CD4-positive, alpha-beta T cell (primary cell): Measurements from ENCODE around the gene ABCG1. TPM values are rescaled to one million over a fixed set of nuclear protein-coding genes. Genes with fewer than 3 reads are reported as not detected.
A peak's percentile ranks its signal among the peaks of the same experiment; 100 is the strongest.

ENCODE experiments used
- ATAC-seq: fragments of 200-7000 bp; cut with Tn5 transposase; one replicate; pipeline ENCODE4 v1.10.0; 2022; ENCODE audit warnings: mild to moderate bottlenecking; ENCODE audit not compliant: poor library complexity
- CTCF ChIA-PET: fragments of 350-600 bp; sonication (Branson Sonifier 250); formaldehyde crosslinking; loops from one replicate; lab custom pipeline; 2021; ENCODE audit warnings: antibody characterized with exemption, inconsistent platforms; lab: Charles Lee
- POLR2A ChIA-PET: fragments of 350-600 bp; sonication (Branson Sonifier 250); formaldehyde crosslinking; loops from one replicate; lab custom pipeline; 2021; ENCODE audit warnings: antibody characterized with exemption, inconsistent platforms; lab: Charles Lee
- DNase-seq, 14 experiments: peaks; one replicate each; pipeline ENCODE4 v3.0.0-alpha.2; 2013 to 2020; ENCODE audit warnings: mixed read lengths in 2 of 14
- H3K27ac ChIP-seq, 2 donors: one replicate each; pipeline versions ENCODE4 v1.5.1 to v1.7.0; 2013; ENCODE audit warnings: low read length in 2 of 2, low read depth in 1 of 2, mild to moderate bottlenecking in 1 of 2
- H3K27me3 ChIP-seq, 2 experiments: 1 replicate in 1 of 2; 2 replicates in 1 of 2; pipeline versions ENCODE4 v1.6.1 to v1.7.0; 2013; ENCODE audit warnings: low read length in 2 of 2, control low read depth in 1 of 2, mild to moderate bottlenecking in 1 of 2, moderate library complexity in 1 of 2; ENCODE audit not compliant: insufficient read depth in 2 of 2, control insufficient read depth in 1 of 2
- H3K36me3 ChIP-seq: one replicate; pipeline ENCODE4 v1.6.1; 2013; ENCODE audit warnings: low read length, control low read depth; ENCODE audit not compliant: insufficient read depth
- H3K4me1 ChIP-seq: one replicate; pipeline ENCODE4 v1.6.1; 2013; ENCODE audit warnings: low read length, control low read depth; ENCODE audit not compliant: insufficient read depth
- H3K4me3 ChIP-seq: one replicate; pipeline ENCODE4 v1.5.1; 2013; ENCODE audit warnings: mild to moderate bottlenecking, low read length, moderate library complexity
- H3K9me3 ChIP-seq, 2 experiments: 1 replicate in 1 of 2; 2 replicates in 1 of 2; pipeline versions ENCODE4 v1.6.1 to v1.7.0; 2013; ENCODE audit warnings: low read length in 2 of 2, mild to moderate bottlenecking in 2 of 2, control low read depth in 1 of 2, moderate library complexity in 1 of 2; ENCODE audit not compliant: control insufficient read depth in 1 of 2, insufficient read depth in 1 of 2
- H3K27ac Mint-ChIP-seq: one replicate; pipeline ENCODE4 v1.8.0; 2020; ENCODE audit warnings: mixed read lengths
- H3K27me3 Mint-ChIP-seq: one replicate; pipeline ENCODE4 v1.8.0; 2021; ENCODE audit warnings: mixed read lengths
- H3K36me3 Mint-ChIP-seq: one replicate; pipeline ENCODE4 v1.8.0; 2021; ENCODE audit warnings: low read depth, mixed read lengths
- H3K4me1 Mint-ChIP-seq: one replicate; pipeline ENCODE4 v1.8.0; 2021; ENCODE audit warnings: low read depth, mixed read lengths
- H3K4me3 Mint-ChIP-seq: one replicate; pipeline ENCODE4 v1.8.0; 2020; ENCODE audit warnings: mild to moderate bottlenecking, mixed read lengths
- H3K9me3 Mint-ChIP-seq: one replicate; pipeline ENCODE4 v1.8.0; 2020; ENCODE audit warnings: mixed read lengths
- intact Hi-C, 2 experiments: fragments of 100-400 bp; cut with DNase I in 1 of 2; cut with micrococcal nuclease in 1 of 2; formaldehyde crosslinking; loops; one replicate each; pipeline versions ENCODE4 v1.15.1 to v1.9.0; 2023 to 2025; cut with DNase I, micrococcal nuclease
- total RNA-seq, 174 experiments: library from RNA in 2 of 174; stranded (reverse) in 2 of 174; gene quantifications; one replicate each; pipeline ENCODE4 v1.2.3 and lab custom pipeline; 2021 to 2026
- TF ChIP-seq, protein P1 (sequence below): fragments of 200-600 bp; IDR thresholded peaks from one replicate; pipeline ENCODE4 v1.8.0; 2022; ENCODE audit warnings: antibody characterized with exemption, mild to moderate bottlenecking

The ABCG1 gene
- total RNA-seq, 2 experiments from 2014 or later: 109 to 116 TPM

DNA sequence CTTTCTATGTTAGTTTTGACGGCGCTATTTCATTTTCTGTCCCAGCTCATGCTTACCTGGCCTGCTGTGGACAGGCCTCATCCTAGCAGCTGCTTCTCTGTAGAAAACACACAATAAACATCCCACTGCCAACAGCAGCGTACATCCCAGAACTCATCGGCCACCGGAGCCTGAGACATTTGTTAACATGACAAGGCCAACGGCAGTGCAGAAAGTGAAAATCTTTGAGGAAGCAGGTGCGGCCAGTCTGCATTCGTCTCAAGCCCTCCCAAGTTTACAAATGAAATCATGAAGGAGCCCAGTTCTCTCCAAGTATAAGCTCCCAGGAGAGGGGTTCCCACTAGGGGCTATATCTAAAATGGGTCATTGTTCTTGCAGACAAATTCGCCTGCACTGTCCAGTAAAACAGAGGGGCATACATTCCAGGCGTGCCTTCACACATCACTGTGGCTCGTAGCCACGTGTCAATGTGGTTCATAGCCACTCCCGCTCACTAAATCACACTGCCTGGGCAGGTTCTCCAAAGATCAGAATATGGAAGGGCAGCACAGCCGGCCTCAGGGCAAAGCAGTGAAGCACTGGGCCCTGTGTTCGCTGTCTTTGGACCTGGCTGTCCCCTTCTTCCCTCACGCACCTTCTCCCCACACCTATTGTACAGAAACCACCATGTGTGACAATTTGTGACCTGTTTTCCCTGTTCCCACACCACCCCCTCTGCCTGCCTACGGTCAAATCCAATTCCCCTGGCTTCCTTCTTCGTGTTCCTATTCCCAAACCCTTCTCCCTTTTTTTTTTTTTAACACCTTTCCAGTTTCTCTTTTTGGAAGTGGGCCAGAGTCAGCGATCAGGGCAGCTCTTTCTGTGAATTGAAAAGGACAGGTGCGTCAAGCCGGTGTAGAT lies 27.0 kb upstream of the ABCG1 start:
- Mint-ChIP-seq H3K4me3 (no peak overlapping the region), H3K4me1 (peaks cover 76% of the 10 kb centered on the region), H3K27ac (peak overlapping the region; percentile 56), H3K36me3 (no peaks in the 10 kb centered on the region), H3K9me3 (no peaks in the 10 kb centered on the region), H3K27me3 (no peaks in the 10 kb centered on the region)
- Histone ChIP-seq H3K36me3 (no peaks in the 10 kb centered on the region), H3K9me3 (peaks cover 0 to 1% of the 10 kb centered on the region in 2 experiments), H3K4me3 (no peak overlapping the region), H3K27ac (no peak overlapping the region), H3K27me3 (no peaks in the 10 kb centered on the region), H3K4me1 (peaks cover 70% of the 10 kb centered on the region)
- intact Hi-C loops: no loop called here
- POLR2A ChIA-PET: interaction anchor here (1.6 kb wide), 1 partner anchor 28 kb away, joined by 9 read pairs; no protein-coding TSS in a partner anchor
- TF ChIP-seq, protein P1, sequence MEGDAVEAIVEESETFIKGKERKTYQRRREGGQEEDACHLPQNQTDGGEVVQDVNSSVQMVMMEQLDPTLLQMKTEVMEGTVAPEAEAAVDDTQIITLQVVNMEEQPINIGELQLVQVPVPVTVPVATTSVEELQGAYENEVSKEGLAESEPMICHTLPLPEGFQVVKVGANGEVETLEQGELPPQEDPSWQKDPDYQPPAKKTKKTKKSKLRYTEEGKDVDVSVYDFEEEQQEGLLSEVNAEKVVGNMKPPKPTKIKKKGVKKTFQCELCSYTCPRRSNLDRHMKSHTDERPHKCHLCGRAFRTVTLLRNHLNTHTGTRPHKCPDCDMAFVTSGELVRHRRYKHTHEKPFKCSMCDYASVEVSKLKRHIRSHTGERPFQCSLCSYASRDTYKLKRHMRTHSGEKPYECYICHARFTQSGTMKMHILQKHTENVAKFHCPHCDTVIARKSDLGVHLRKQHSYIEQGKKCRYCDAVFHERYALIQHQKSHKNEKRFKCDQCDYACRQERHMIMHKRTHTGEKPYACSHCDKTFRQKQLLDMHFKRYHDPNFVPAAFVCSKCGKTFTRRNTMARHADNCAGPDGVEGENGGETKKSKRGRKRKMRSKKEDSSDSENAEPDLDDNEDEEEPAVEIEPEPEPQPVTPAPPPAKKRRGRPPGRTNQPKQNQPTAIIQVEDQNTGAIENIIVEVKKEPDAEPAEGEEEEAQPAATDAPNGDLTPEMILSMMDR: no peak
- CTCF ChIA-PET: interaction anchor here (1.8 to 2.8 kb wide), 2 partner anchors 42 to 47 kb away, joined by 7 to 9 read pairs; no protein-coding TSS in a partner anchor
- DNase-seq (peak in 1 of 14 experiments; percentile 27), ATAC-seq (no peak)

DNA sequence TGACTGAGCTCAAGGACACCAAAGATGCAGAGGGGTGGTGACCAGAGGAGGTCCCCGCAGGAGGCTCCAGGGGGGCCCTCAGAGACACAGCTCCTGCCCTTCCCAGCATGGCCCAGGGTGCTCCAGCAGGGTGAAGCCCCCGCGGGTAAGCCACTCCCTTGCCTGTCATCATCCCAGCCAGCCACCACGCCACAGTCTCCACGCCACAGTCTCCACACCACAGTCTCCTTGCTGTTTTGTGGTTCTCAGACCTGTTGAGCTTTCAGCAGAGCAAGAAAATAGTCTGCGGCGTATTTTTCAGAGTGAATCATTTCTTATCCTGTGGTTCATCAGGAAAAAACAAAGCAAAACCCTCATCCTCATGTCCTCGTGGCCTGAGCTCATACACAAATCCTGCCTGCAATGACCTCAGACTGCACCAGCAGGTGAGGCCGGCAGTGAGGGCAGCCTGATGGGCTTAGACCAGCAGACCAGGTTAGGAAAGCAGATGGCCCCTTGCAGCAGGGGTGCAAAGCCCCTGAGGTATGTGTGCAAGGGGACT lies 25.7 kb upstream of the ABCG1 start:
- DNase-seq (peak; percentile 30 to 79 (median 58)), ATAC-seq (peak; percentile 64)
- H3K27ac ChIP-seq: no peak overlapping the region
- no peaks in the 10 kb centered on the region for H3K27me3 Mint-ChIP-seq
- H3K27ac Mint-ChIP-seq: peak overlapping the region; percentile 90
- H3K27me3 ChIP-seq: no peaks in the 10 kb centered on the region
- peaks cover 76% of the 10 kb centered on the region for H3K4me1 Mint-ChIP-seq
- H3K36me3 ChIP-seq: no peaks in the 10 kb centered on the region
- no peaks in the 10 kb centered on the region for H3K9me3 ChIP-seq
- ChIA-PET POLR2A (interaction anchor here (0.7 to 1.6 kb wide), 3 partner anchors 27 to 45 kb away, joined by 3 to 9 read pairs (median 3); no protein-coding TSS in a partner anchor), CTCF (interaction anchor here (0.6 to 1.8 kb wide), 4 partner anchors 24 to 65 kb away, joined by 3 to 7 read pairs (median 4); no protein-coding TSS in a partner anchor)
- TF ChIP-seq, protein P1: no peak
- no peak overlapping the region for H3K4me3 ChIP-seq
- H3K4me3 Mint-ChIP-seq: peak overlapping the region; percentile 68
- H3K4me1 ChIP-seq: peaks cover 59% of the 10 kb centered on the region
- intact Hi-C loops: no loop called here
- no peaks in the 10 kb centered on the region for H3K36me3 Mint-ChIP-seq
- no peaks in the 10 kb centered on the region for H3K9me3 Mint-ChIP-seq

DNA sequence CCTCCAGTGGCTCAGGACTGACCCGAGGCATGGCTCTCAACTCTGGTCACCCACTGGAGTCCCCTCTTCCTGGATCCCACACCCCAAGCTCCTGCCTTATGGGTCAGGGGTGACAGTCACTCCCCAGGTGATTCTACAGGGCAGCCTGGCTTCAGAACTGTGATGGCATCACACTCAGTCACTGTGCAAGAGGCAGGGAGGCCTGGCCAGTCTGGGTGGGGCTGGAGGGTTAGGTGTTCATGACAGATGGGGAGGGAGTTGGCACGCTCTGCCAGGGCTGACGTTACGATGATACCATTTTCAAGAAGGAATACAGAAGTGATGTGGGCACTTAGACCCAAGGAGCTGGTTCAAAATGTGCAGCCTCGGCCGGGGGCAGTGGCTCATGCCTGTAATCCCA lies 25.2 kb upstream of the ABCG1 start:
- CTCF ChIA-PET: no interaction called here
- Mint-ChIP-seq H3K9me3 (no peaks in the 10 kb centered on the region), H3K27me3 (no peaks in the 10 kb centered on the region), H3K4me1 (peaks cover 76% of the 10 kb centered on the region), H3K36me3 (no peaks in the 10 kb centered on the region), H3K4me3 (peak overlapping the region; percentile 68), H3K27ac (peak overlapping the region; percentile 90)
- H3K4me1 ChIP-seq: peaks cover 56% of the 10 kb centered on the region
- ATAC-seq: no peak
- no peak overlapping the region for H3K4me3 ChIP-seq
- no peaks in the 10 kb centered on the region for H3K9me3 ChIP-seq
- no peak for DNase-seq
- no peaks in the 10 kb centered on the region for H3K36me3 ChIP-seq
- H3K27ac ChIP-seq: no peak overlapping the region
- intact Hi-C loops: no loop called here
- H3K27me3 ChIP-seq: no peaks in the 10 kb centered on the region
- POLR2A ChIA-PET: interaction anchor here (0.7 to 1.6 kb wide), 3 partner anchors 26 to 45 kb away, joined by 3 to 9 read pairs (median 3); no protein-coding TSS in a partner anchor
- TF ChIP-seq, protein P1: no peak
